Subcutaneous abdominal adipose tissue (tissue), 5 donors: ENCODE results near the gene GPX2.

Experiments used
- H3K27ac ChIP-seq: one replicate; pipeline ENCODE4 v1.7.0; 2013; ENCODE audit warnings: low read depth, mild to moderate bottlenecking, inconsistent platforms, low read length, moderate library complexity
- H3K27me3 ChIP-seq, 5 donors: one replicate each; pipeline ENCODE4 v1.7.0; 2013; ENCODE audit warnings: low read length in 5 of 5, inconsistent platforms in 1 of 5; ENCODE audit not compliant: control insufficient read depth in 5 of 5, insufficient read depth in 4 of 5
- H3K36me3 ChIP-seq, 5 donors: one replicate each; pipeline ENCODE4 v1.7.0; 2013; ENCODE audit warnings: low read length in 5 of 5; ENCODE audit not compliant: control insufficient read depth in 5 of 5, insufficient read depth in 5 of 5
- H3K4me1 ChIP-seq, 5 donors: one replicate each; pipeline ENCODE4 v1.7.0; 2013; ENCODE audit warnings: low read length in 5 of 5, mild to moderate bottlenecking in 3 of 5, moderate library complexity in 1 of 5; ENCODE audit not compliant: control insufficient read depth in 5 of 5, insufficient read depth in 5 of 5
- H3K4me3 ChIP-seq, 5 donors: one replicate each; pipeline ENCODE4 v1.7.0; 2013; ENCODE audit warnings: low read length in 5 of 5, low read depth in 1 of 5
- H3K9ac ChIP-seq, 5 donors: one replicate each; pipeline ENCODE4 v1.7.0; 2013; ENCODE audit warnings: low read length in 5 of 5, mild to moderate bottlenecking in 4 of 5, moderate library complexity in 3 of 5
- H3K9me3 ChIP-seq, 5 donors: one replicate each; pipeline ENCODE4 v1.7.0; 2013; ENCODE audit warnings: low read length in 5 of 5; ENCODE audit not compliant: control insufficient read depth in 5 of 5
- donor health status: healthy.
- donor health status: healthy.
- donor health status: healthy.
- donor health status: healthy.
- donor health status: healthy.

The GPX2 gene

GRCh38 chr14:64942531-64943111, at the start of gene GPX2:
TSS of gene GPX2 (minus strand) at chr14:64942745. CDS start at chr14:64942726, 19 bp downstream.
- Histone ChIP-seq H3K27ac (no peak within 1 kb of the TSS), H3K27me3 (no peaks in the 10 kb centered on the region), H3K36me3 (peaks cover 4 to 51% (median 24%) of the 10 kb centered on the region in 5 donors), H3K9ac (no peak within 1 kb of the TSS), H3K4me1 (peaks cover 0 to 3% (median 0%) of the 10 kb centered on the region in 5 donors), H3K9me3 (no peaks in the 10 kb centered on the region), H3K4me3 (no peak within 1 kb of the TSS)

- Histone ChIP-seq H3K4me1 (peaks cover 3 to 26% (median 23%) of the 10 kb centered on the region in 5 donors), H3K9ac (no peak overlapping the region), H3K9me3 (no peaks in the 10 kb centered on the region), H3K4me3 (no peak overlapping the region), H3K27ac (no peak overlapping the region), H3K27me3 (no peaks in the 10 kb centered on the region), H3K36me3 (no peaks in the 10 kb centered on the region)
Observed at GRCh38 chr14:64990939-64991338, 48.4 kb upstream of the GPX2 start.

- Histone ChIP-seq H3K9me3 (no peaks in the 10 kb centered on the region), H3K27me3 (no peaks in the 10 kb centered on the region), H3K4me1 (peaks cover 3 to 26% (median 23%) of the 10 kb centered on the region in 5 donors), H3K36me3 (no peaks in the 10 kb centered on the region), H3K9ac (no peak overlapping the region), H3K4me3 (no peak overlapping the region), H3K27ac (no peak overlapping the region)
Observed at GRCh38 chr14:64990296-64990695, 47.8 kb upstream of the GPX2 start.

GRCh38 chr14:64987438-64987767, 44.9 kb upstream of the GPX2 start:
- Histone ChIP-seq H3K27me3 (no peaks in the 10 kb centered on the region), H3K4me3 (peak overlapping the region; percentile 87 to 98 (median 94)), H3K9ac (peak overlapping the region; percentile 92 to 99 (median 94)), H3K36me3 (no peaks in the 10 kb centered on the region), H3K4me1 (peaks cover 3 to 30% (median 23%) of the 10 kb centered on the region in 5 donors), H3K27ac (peak overlapping the region; percentile 89), H3K9me3 (no peaks in the 10 kb centered on the region)

- H3K36me3 ChIP-seq: no peaks in the 10 kb centered on the region
- H3K27ac ChIP-seq: peak within 1 kb of the TSS; percentile 89
- no peaks in the 10 kb centered on the region for H3K9me3 ChIP-seq
- peaks cover 3 to 30% (median 23%) of the 10 kb centered on the region in 5 donors for H3K4me1 ChIP-seq
- peak within 1 kb of the TSS; percentile 87 to 98 (median 97) for H3K4me3 ChIP-seq
- no peaks in the 10 kb centered on the region for H3K27me3 ChIP-seq
- H3K9ac ChIP-seq: peak within 1 kb of the TSS; percentile 92 to 99 (median 94)
Observed at GRCh38 chr14:64986648-64987437, 44.3 kb upstream of the GPX2 start, which contains the start of gene FNTB. TSS of gene FNTB (plus strand) at chr14:64986895. CDS start at chr14:64986954, 59 bp downstream.

- no peaks in the 10 kb centered on the region for H3K9me3 ChIP-seq
- H3K9ac ChIP-seq: peak overlapping the region in 2 of 5 donors; percentile 4 to 54
- H3K4me1 ChIP-seq: peaks cover 3 to 23% (median 21%) of the 10 kb centered on the region in 5 donors
- no peaks in the 10 kb centered on the region for H3K36me3 ChIP-seq
- H3K4me3 ChIP-seq: no peak overlapping the region
- H3K27ac ChIP-seq: no peak overlapping the region
- no peaks in the 10 kb centered on the region for H3K27me3 ChIP-seq
Observed at GRCh38 chr14:64983439-64984310, 41.1 kb upstream of the GPX2 start.

- Histone ChIP-seq H3K9me3 (no peaks in the 10 kb centered on the region), H3K9ac (no peak overlapping the region), H3K27me3 (no peaks in the 10 kb centered on the region), H3K27ac (no peak overlapping the region), H3K36me3 (no peaks in the 10 kb centered on the region), H3K4me3 (no peak overlapping the region), H3K4me1 (peaks cover 0 to 4% (median 3%) of the 10 kb centered on the region in 5 donors)
Observed at GRCh38 chr14:64979336-64980074, 37.0 kb upstream of the GPX2 start.

- Histone ChIP-seq H3K36me3 (no peaks in the 10 kb centered on the region), H3K27ac (no peak overlapping the region), H3K4me1 (peaks cover 0 to 15% (median 12%) of the 10 kb centered on the region in 5 donors), H3K27me3 (peaks cover 0 to 6% (median 5%) of the 10 kb centered on the region in 5 donors), H3K4me3 (no peak overlapping the region), H3K9ac (no peak overlapping the region), H3K9me3 (no peaks in the 10 kb centered on the region)
Observed at GRCh38 chr14:64974563-64974962, 32.0 kb upstream of the GPX2 start.

- no peak overlapping the region for H3K9ac ChIP-seq
- no peak overlapping the region for H3K4me3 ChIP-seq
- peaks cover 0 to 6% (median 5%) of the 10 kb centered on the region in 5 donors for H3K27me3 ChIP-seq
- no peaks in the 10 kb centered on the region for H3K36me3 ChIP-seq
- H3K27ac ChIP-seq: no peak overlapping the region
- H3K4me1 ChIP-seq: peaks cover 0 to 15% (median 12%) of the 10 kb centered on the region in 5 donors
- no peaks in the 10 kb centered on the region for H3K9me3 ChIP-seq
Observed at GRCh38 chr14:64973826-64974225, 31.3 kb upstream of the GPX2 start.
